HG02973 (cell line): Measurements from ENCODE around the gene ZSWIM6.

Source experiments
- ATAC-seq: cut with Tn5 transposase; IDR thresholded peaks from one replicate; pipeline ENCODE4 v1.9.1; 2021; ENCODE audit warnings: moderate library complexity; ENCODE audit not compliant: unreplicated experiment

Gene ZSWIM6

GRCh38 chr5:61357745-61358144 lies 25.7 kb downstream of the ZSWIM6 start:
- ATAC-seq, result no peak

DNA sequence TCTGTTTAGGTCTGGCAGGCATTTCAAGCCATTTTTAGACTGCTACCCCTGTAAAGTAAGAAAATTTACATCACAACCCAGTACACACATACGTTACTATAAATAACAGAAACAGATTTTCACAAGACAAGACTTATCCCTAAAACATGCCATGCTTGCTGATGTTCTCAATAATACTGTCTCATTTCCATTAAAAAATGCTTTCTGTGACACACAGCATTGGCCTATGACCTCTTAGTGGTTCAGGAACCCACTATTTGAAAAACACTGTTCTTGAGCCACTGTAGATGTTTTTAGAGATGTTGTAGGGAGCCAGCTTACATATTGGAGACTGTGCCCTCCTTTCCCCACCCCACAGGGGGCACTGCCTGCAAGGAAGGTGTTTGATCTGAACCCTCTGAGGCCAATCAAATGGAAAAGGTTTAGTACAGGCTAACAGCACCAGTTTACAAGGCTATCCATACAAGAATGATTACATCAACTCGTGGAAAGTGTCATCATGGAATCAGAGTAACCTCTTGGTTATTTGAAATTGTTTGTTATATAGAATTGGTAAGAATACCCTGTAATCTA lies 30.8 kb downstream of the ZSWIM6 start:
- no peak for ATAC-seq

- ATAC-seq, result no peak
Measured at GRCh38 chr5:61363401-61364114, 31.5 kb downstream of the ZSWIM6 start.

- ATAC-seq, result no peak
Measured at GRCh38 chr5:61366497-61367240, 34.6 kb downstream of the ZSWIM6 start.

DNA sequence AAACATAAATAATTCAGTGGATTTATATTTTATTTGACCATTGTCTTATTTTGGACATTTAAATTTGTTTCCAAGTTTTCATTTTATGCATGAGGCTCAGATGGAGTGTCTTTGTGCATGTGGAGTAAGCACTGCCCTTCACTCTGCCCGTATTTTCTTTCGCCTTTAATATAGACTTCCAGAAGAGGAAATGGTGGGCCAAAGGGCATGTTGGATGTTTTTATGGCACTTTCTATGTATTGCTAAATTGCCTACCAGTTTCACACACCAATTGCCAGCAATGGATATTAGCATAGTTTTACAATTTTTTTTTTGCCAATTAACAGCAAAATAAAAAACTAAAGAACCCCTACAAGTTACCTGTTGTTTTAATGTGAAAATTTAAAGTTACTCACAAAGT lies 38.4 kb downstream of the ZSWIM6 start:
- no peak for ATAC-seq

- ATAC-seq, result no peak
Measured at GRCh38 chr5:61371474-61371873, 39.4 kb downstream of the ZSWIM6 start.

DNA sequence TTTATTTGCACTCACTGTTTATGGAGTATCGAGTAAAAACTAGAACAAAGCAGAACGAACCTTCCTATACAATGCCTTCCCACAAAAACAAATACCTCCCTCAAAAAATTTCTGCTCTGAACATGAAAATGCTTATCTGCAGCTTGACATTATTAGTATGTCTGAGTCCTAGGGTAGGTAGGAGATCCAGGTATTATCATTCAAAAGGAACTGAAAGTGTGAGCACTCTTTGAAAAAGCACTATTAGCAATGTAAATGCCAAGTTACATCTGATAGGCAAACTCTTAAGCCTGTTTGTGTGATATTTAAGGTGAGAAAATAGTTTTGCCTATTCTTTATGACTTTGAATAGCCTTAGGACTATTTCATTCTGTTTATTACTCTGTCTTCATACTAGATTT lies 47.6 kb downstream of the ZSWIM6 start:
- ATAC-seq, result no peak

GRCh38 chr5:61381968-61382367 lies 49.9 kb downstream of the ZSWIM6 start:
- ATAC-seq, result no peak

- ATAC-seq, result no peak
Measured at GRCh38 chr5:61385627-61386026, 53.6 kb downstream of the ZSWIM6 start.

GRCh38 chr5:61386045-61386800 lies 54.2 kb downstream of the ZSWIM6 start:
- no peak for ATAC-seq

GRCh38 chr5:61389609-61390008 lies 57.6 kb downstream of the ZSWIM6 start:
- no peak for ATAC-seq

GRCh38 chr5:61394078-61394704 lies 62.1 kb downstream of the ZSWIM6 start:
- no peak for ATAC-seq

DNA sequence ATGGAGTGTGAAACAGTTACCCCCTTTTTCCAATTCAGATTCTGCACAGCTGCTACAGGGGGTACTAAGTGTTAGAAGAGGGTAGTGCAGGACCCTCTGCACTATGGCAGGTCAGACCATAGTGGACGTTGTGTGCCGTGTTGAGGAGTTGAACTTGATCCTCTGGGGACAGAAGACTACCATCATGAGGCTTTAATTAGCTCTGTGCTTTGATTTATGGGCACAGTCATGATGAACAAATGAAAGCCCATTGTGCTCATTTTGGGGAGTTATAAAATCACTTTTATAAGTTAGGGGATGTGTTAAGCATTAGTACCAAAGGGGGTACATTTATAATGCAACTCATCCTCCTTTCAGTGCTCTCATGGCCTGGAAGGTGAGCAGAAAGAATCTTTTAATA lies 62.7 kb downstream of the ZSWIM6 start:
- ATAC-seq, result no peak

GRCh38 chr5:61397238-61397637 lies 65.2 kb downstream of the ZSWIM6 start:
- no peak for ATAC-seq

DNA sequence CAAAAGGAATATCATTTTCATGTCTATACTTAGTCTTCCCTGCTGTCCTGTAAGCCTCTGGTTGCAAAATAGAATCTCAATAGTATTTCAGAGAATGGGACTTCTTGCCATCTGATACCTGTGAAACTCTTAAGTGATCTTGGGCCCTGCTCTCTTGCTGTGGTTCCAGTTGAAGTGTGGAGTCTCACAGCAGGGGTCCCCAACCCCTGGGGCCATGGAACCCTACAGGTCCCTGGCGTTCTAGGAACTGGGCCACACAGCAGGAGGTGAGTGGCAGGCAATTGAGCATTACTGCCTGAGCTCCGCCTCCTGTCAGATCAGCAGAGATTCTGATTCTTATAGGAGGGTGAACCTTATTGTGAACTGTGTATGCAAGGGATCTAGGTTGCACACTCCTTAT lies 65.9 kb downstream of the ZSWIM6 start:
- ATAC-seq, result no peak

DNA sequence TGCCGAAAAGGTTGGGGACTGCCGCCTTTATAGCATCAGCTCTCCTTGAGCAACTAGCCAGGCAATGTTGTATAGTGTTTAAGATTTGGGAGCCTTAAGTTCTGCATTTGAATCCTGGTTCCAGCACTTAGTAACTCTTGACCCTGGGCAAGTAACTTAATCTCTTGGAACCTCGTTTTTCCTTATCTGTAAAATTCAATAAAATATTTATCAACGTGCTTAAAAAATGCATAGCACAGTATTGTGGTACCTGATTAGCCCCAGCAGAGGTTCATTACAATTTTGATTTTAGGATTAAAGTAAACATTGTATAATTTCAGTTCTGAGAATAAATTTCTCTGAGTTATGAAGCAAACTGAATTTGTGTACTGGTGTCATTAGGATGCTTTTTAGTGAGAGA lies 66.4 kb downstream of the ZSWIM6 start:
- ATAC-seq, result no peak

DNA sequence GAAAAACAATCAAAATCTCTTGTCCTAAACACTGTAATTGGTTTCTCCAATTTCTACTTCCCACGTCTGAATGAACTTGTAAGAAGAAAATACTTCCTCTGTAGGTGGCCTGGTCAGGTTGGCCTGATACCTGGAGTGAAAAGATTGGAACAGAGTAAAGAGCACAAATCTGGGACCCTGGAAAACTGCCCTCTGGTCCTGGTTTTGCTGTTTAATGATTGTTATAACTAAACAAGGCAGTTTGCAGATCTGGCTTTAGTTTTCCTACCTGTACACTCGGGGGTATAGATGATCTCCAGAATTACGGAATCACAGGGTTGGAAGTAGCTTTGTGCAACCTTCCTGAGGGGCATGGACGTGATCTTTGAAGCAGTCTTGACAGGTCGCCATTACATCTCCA lies 67.6 kb downstream of the ZSWIM6 start:
- no peak for ATAC-seq

DNA sequence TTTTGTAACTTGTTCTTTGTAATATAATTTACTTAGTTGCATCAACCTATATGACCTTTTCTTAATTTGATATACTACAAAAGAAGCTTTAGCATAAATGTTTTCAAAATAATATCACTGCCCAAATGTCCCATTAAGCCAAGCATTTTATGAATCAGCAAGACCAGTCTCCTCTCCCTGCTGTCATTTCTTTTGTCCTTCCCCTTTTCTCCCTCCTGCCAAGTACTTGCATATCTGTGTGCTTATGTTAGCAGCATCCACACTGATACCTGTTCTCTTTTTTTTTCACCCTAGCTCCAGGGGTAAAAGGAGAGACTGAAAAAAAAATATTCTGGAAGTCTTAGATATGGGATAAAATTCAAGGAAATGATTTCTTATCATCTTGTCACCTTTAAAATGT lies 69.7 kb downstream of the ZSWIM6 start:
- ATAC-seq, result no peak

GRCh38 chr5:61402244-61402823 lies 70.3 kb downstream of the ZSWIM6 start:
- ATAC-seq, result no peak

DNA sequence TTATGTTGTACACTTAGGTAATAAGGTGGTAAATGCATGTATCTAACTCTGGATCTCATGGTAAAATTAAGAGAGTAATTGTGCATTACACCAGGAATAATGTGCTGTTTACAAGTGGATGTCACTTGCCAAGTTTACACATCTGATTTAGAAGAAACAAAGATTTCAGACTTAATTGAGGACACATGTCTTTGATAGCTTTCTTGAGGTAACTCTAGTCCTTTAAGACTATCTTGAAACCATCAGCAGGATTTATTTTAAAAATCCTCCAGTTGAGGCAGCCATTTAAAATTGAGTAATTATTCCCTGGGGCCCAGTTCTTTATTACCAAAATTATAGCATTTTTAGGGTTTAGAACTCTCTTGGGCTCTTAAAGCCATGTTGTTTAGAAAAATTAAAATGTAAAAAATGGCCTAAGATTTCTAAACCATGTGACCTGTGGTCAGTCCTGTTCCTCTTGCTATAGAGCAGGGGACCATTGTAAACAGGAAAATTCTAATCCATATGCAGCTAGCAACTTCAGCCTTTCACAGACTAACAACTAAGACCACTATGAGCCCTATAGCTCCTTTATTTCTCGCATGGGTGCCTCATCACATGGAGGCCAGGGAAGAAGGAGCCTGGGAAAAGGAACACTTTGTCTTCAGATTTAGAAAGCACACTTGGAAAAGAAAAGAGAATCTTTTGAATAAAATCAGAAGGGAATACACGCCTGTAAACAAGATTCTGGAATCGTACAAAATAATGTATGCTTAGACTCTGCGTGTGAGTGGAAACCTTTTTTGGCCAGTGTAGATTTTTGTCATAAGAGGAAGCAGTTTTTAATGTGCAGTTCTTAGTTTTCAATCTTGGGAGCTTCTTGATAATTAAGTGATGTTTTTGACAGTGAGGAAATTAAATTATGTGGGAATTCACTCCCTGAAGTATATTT lies 71.2 kb downstream of the ZSWIM6 start:
- no peak for ATAC-seq
